HEK293 (cell line): Measurements from ENCODE around the gene ACVR2B.

ENCODE experiments used
- CTCF ChIA-PET: fragments of 350-600 bp; formaldehyde crosslinking; extraction: SDS; loops from one replicate; lab custom pipeline; 2021; ENCODE audit warnings: antibody characterized with exemption; lab: Yijun Ruan, JAX
- POLR2A ChIA-PET: fragments of 300-600 bp; formaldehyde crosslinking; extraction: SDS; loops from one replicate; lab custom pipeline; 2020; ENCODE audit warnings: antibody characterized with exemption, inconsistent platforms; lab: Yijun Ruan, JAX
- H3K27ac ChIP-seq: fragments of 200-500 bp; sonication (Bioruptor generic); 2 replicates; pipeline ENCODE4 v1.5.1; 2014; ENCODE audit warnings: low read depth, low read length, control low read depth, inconsistent platforms; ENCODE audit errors: extremely low read depth
- H3K36me3 ChIP-seq, 2 experiments: fragments of 200-500 bp in 1 of 2; sonication (Bioruptor generic) in 1 of 2; 1 replicate in 1 of 2; 2 replicates in 1 of 2; pipeline ENCODE4 v1.5.1; 2014 to 2017; ENCODE audit warnings: inconsistent platforms in 2 of 2, low read length in 2 of 2; ENCODE audit not compliant: control insufficient read depth in 2 of 2, insufficient read depth in 1 of 2
- H3K4me1 ChIP-seq: fragments of 200-500 bp; sonication (Bioruptor generic); 2 replicates; pipeline ENCODE4 v1.5.1; 2014; ENCODE audit warnings: mild to moderate bottlenecking, low read length, inconsistent platforms; ENCODE audit not compliant: control insufficient read depth, insufficient read depth
- H3K4me3 ChIP-seq: 2 replicates; pipeline ENCODE4 v1.5.1; 2011; ENCODE audit warnings: low read depth, mild to moderate bottlenecking, control low read depth, low read length, moderate library complexity
- H3K9me3 ChIP-seq: fragments of 200-500 bp; sonication (Bioruptor generic); 2 replicates; pipeline ENCODE4 v1.5.1; 2014; ENCODE audit warnings: low read depth, low read length, inconsistent platforms; ENCODE audit not compliant: control insufficient read depth, insufficient read depth
- BCL11A ChIP-seq: fragments of 450-650 bp; formaldehyde crosslinking; IDR thresholded peaks from 2 replicates; pipeline ENCODE4 v1.5.1; 2016; ENCODE audit warnings: low read depth, missing biosample characterization, missing genetic modification characterization
- EGR2 ChIP-seq: fragments of 450-650 bp; formaldehyde crosslinking; IDR thresholded peaks from 2 replicates; pipeline ENCODE4 v1.5.1; 2016; ENCODE audit warnings: low read depth, missing biosample characterization, missing genetic modification characterization
- GLI2 ChIP-seq: fragments of 450-650 bp; formaldehyde crosslinking; IDR thresholded peaks from 2 replicates; pipeline ENCODE4; 2017; ENCODE audit warnings: missing biosample characterization, missing genetic modification characterization, low read depth, borderline replicate concordance
- GLIS1 ChIP-seq: fragments of 450-650 bp; formaldehyde crosslinking; IDR thresholded peaks from 2 replicates; pipeline ENCODE4 v1.5.1; 2016; ENCODE audit warnings: missing biosample characterization, missing genetic modification characterization
- IKZF3 ChIP-seq: fragments of 450-650 bp; IDR thresholded peaks from 2 replicates; pipeline ENCODE4 v1.5.0; 2018; ENCODE audit warnings: missing biosample characterization, mild to moderate bottlenecking, missing genetic modification characterization, moderate library complexity
- MZF1 ChIP-seq: fragments of 450-650 bp; formaldehyde crosslinking; IDR thresholded peaks from 2 replicates; pipeline ENCODE4 v1.5.1; 2017; ENCODE audit warnings: missing biosample characterization, missing genetic modification characterization, borderline replicate concordance
- OVOL3 ChIP-seq: fragments of 450-650 bp; formaldehyde crosslinking; IDR thresholded peaks from 2 replicates; pipeline ENCODE4 v1.5.1; 2016; ENCODE audit warnings: missing biosample characterization, missing genetic modification characterization
- PATZ1 ChIP-seq: fragments of 450-650 bp; formaldehyde crosslinking; IDR thresholded peaks from 2 replicates; pipeline ENCODE4 v1.5.1; 2016; ENCODE audit warnings: missing biosample characterization, missing genetic modification characterization
- TCF7L2 ChIP-seq: IDR thresholded peaks from 2 replicates; pipeline ENCODE4 v1.6.1; 2011; ENCODE audit warnings: low read depth, mild to moderate bottlenecking, inconsistent platforms, low read length, moderate library complexity, borderline replicate concordance
- TSHZ1 ChIP-seq: fragments of 450-650 bp; formaldehyde crosslinking; IDR thresholded peaks from 2 replicates; pipeline ENCODE4 v1.5.1; 2016; ENCODE audit warnings: missing biosample characterization, missing genetic modification characterization, borderline replicate concordance
- ZBTB49 ChIP-seq: fragments of 450-650 bp; formaldehyde crosslinking; IDR thresholded peaks from 2 replicates; pipeline ENCODE4 v1.5.1; 2016; ENCODE audit warnings: missing biosample characterization, missing genetic modification characterization, low read depth
- ZBTB8A ChIP-seq: fragments of 450-650 bp; formaldehyde crosslinking; IDR thresholded peaks from 2 replicates; pipeline ENCODE4 v1.5.1; 2016; ENCODE audit warnings: missing biosample characterization, missing genetic modification characterization
- ZIC2 ChIP-seq: fragments of 450-650 bp; formaldehyde crosslinking; IDR thresholded peaks from 2 replicates; pipeline ENCODE4 v1.5.1; 2016; ENCODE audit warnings: missing biosample characterization, missing genetic modification characterization
- ZNF148 ChIP-seq: fragments of 450-650 bp; formaldehyde crosslinking; IDR thresholded peaks from 2 replicates; pipeline ENCODE4 v1.5.0; 2017; ENCODE audit warnings: missing biosample characterization, missing genetic modification characterization, borderline replicate concordance
- ZNF157 ChIP-seq: fragments of 450-650 bp; formaldehyde crosslinking; IDR thresholded peaks from 2 replicates; pipeline ENCODE4 v1.5.1; 2016; ENCODE audit warnings: missing biosample characterization, missing genetic modification characterization
- ZNF18 ChIP-seq: fragments of 450-650 bp; formaldehyde crosslinking; IDR thresholded peaks from 2 replicates; pipeline ENCODE4 v1.5.1; 2016; ENCODE audit warnings: missing biosample characterization, missing genetic modification characterization
- ZNF221 ChIP-seq: fragments of 450-650 bp; formaldehyde crosslinking; IDR thresholded peaks from 2 replicates; pipeline ENCODE4 v1.5.1; 2017; ENCODE audit warnings: missing biosample characterization, missing genetic modification characterization, borderline replicate concordance
- ZNF223 ChIP-seq: fragments of 450-650 bp; formaldehyde crosslinking; IDR thresholded peaks from 2 replicates; pipeline ENCODE4 v1.5.1; 2016; ENCODE audit warnings: missing biosample characterization, missing genetic modification characterization
- ZNF558 ChIP-seq: fragments of 450-650 bp; formaldehyde crosslinking; IDR thresholded peaks from 2 replicates; pipeline ENCODE4 v1.5.1; 2016; ENCODE audit warnings: missing biosample characterization, missing genetic modification characterization
- ZNF707 ChIP-seq: fragments of 450-650 bp; formaldehyde crosslinking; IDR thresholded peaks from 2 replicates; pipeline ENCODE4 v1.5.1; 2016; ENCODE audit warnings: missing biosample characterization, missing genetic modification characterization
- ZSCAN5A ChIP-seq: fragments of 450-650 bp; formaldehyde crosslinking; IDR thresholded peaks from 2 replicates; pipeline ENCODE4 v1.5.1; 2016; ENCODE audit warnings: missing biosample characterization, missing genetic modification characterization

Gene ACVR2B

GRCh38 chr3:38536671-38537070, 83.0 kb downstream of the ACVR2B start:
- Histone ChIP-seq H3K4me3 (no peak overlapping the region), H3K9me3 (no peaks in the 10 kb centered on the region), H3K36me3 (no peaks in the 10 kb centered on the region), H3K27ac (no peak overlapping the region), H3K4me1 (no peaks in the 10 kb centered on the region)
- CTCF ChIA-PET = no interaction called here
- POLR2A ChIA-PET = no interaction called here
- TF ChIP-seq TSHZ1 (tag by site-specific recombination) (no peak), ZBTB49 (tag by site-specific recombination) (no peak), ZNF18 (tag by site-specific recombination) (no peak), ZSCAN5A (tag by site-specific recombination) (no peak), ZNF707 (tag by site-specific recombination) (no peak), GLI2 (tag by site-specific recombination) (no peak), BCL11A (tag by site-specific recombination) (no peak)
- TF ChIP-seq, all 188 proteins: peak for 0

GRCh38 chr3:38538773-38539353, 85.2 kb downstream of the ACVR2B start:
- Histone ChIP-seq H3K9me3 (no peaks in the 10 kb centered on the region), H3K4me3 (no peak overlapping the region), H3K27ac (no peak overlapping the region), H3K4me1 (no peaks in the 10 kb centered on the region), H3K36me3 (no peaks in the 10 kb centered on the region)
- CTCF ChIA-PET = interaction anchor here (0.8 to 1.0 kb wide), 2 partner anchors 17 to 18 kb away, joined by 4 to 6 read pairs; no protein-coding TSS in a partner anchor
- POLR2A ChIA-PET = no interaction called here
- TF ChIP-seq IKZF3 (tag by site-specific recombination) = no peak
- no peak for TF ChIP-seq ZNF223 (tag by site-specific recombination)
- peak; percentile 58 for TF ChIP-seq GLIS1 (tag by site-specific recombination)
- TF ChIP-seq ZNF558 (tag by site-specific recombination) = no peak
- peak; percentile 98 for TF ChIP-seq ZIC2 (tag by site-specific recombination)
- TF ChIP-seq ZNF221 (tag by site-specific recombination) = no peak
- no peak for TF ChIP-seq ZBTB8A (tag by site-specific recombination)
- no peak for TF ChIP-seq MZF1
- TF ChIP-seq PATZ1 (tag by site-specific recombination) = no peak
- TF ChIP-seq EGR2 (tag by site-specific recombination) = peak; percentile 50; the same call in 1 of the 2 replicates
- TF ChIP-seq OVOL3 = no peak
- no peak for TF ChIP-seq ZNF148 (tag by site-specific recombination)
- TF ChIP-seq TCF7L2 = no peak
- no peak for TF ChIP-seq ZNF157 (tag by site-specific recombination)
